NCI-H1436 (cell line): ENCODE measurements around the gene DHRS12.
"Not testable (repeated sequence)": the region's sequence is repeated elsewhere in the genome, so short reads cannot be mapped to it uniquely, and the experiment has no call there.

Experiments
- DNase-seq: peaks from one replicate; lab custom pipeline; 2025; lab: John Stamatoyannopoulos, UW

Gene DHRS12

GRCh38 chr13:51827254-51827653, 23.3 kb upstream of the DHRS12 start:
- DNase-seq = no peak

GRCh38 chr13:51826606-51827005, 22.6 kb upstream of the DHRS12 start:
- no peak for DNase-seq

GRCh38 chr13:51825681-51826254, 21.8 kb upstream of the DHRS12 start:
- DNase-seq = no peak

GRCh38 chr13:51825165-51825592, 21.2 kb upstream of the DHRS12 start:
- DNase-seq = no peak

- not testable (repeated sequence) for DNase-seq
These were observed 20.7 kb upstream of the DHRS12 start for GRCh38 chr13:51824712-51825111.

- DNase-seq = no peak
These were observed 19.9 kb upstream of the DHRS12 start for GRCh38 chr13:51823863-51824262.

- DNase-seq = no peak
These were observed 19.4 kb upstream of the DHRS12 start for GRCh38 chr13:51823359-51823758.

GRCh38 chr13:51822106-51822815, 18.3 kb upstream of the DHRS12 start:
- no peak for DNase-seq

- DNase-seq = no peak
These were observed 17.6 kb upstream of the DHRS12 start for GRCh38 chr13:51821606-51822005.

GRCh38 chr13:51820016-51820597, 16.1 kb upstream of the DHRS12 start:
- DNase-seq = no peak

GRCh38 chr13:51819544-51819943, 15.6 kb upstream of the DHRS12 start:
- no peak for DNase-seq

- DNase-seq = no peak
These were observed 15.0 kb upstream of the DHRS12 start for GRCh38 chr13:51818781-51819511.

- no peak for DNase-seq
These were observed 14.3 kb upstream of the DHRS12 start for GRCh38 chr13:51818276-51818675.

- DNase-seq = no peak
These were observed 13.8 kb upstream of the DHRS12 start for GRCh38 chr13:51817717-51818116.

- DNase-seq = no peak
These were observed 12.8 kb upstream of the DHRS12 start for GRCh38 chr13:51816604-51817249.

GRCh38 chr13:51815848-51816247, 11.9 kb upstream of the DHRS12 start:
- DNase-seq = no peak

- peak; percentile 63 for DNase-seq
These were observed 11.1 kb upstream of the DHRS12 start for GRCh38 chr13:51814825-51815650.

- no peak for DNase-seq
These were observed 10.1 kb upstream of the DHRS12 start for GRCh38 chr13:51814071-51814470.

- DNase-seq = no peak
These were observed 8.0 kb upstream of the DHRS12 start for GRCh38 chr13:51811920-51812451.

GRCh38 chr13:51811046-51811445, 7.1 kb upstream of the DHRS12 start:
- DNase-seq = peak; percentile 61

GRCh38 chr13:51808811-51809210, 4.8 kb upstream of the DHRS12 start:
- DNase-seq = no peak
